ENCODE measurements around the gene RASSF5.

GRCh38 chr1:206596319-206596666 lies 89.0 kb downstream of the RASSF5 start:
- TF ChIP-seq CTCF (IDR thresholded peaks at IDR 0.05; ENCODE audit: poor library complexity) = no peak
- no peak for TF ChIP-seq EZH2 (IDR thresholded peaks at IDR 0.05; ENCODE audit: borderline replicate concordance)

Measured in hepatocyte (in vitro differentiated cells).